ENCODE measurements around the gene PACSIN1. TPM values are rescaled to one million over a fixed set of nuclear protein-coding genes. Genes with fewer than 3 reads are reported as not detected.

The PACSIN1 gene
- total and polyA plus RNA-seq, 7 donors, result 0.11 to 0.17 (median 0.11) TPM; not detected in 4

- no peaks in the 10 kb centered on the region for H3K4me1 ChIP-seq
- DNase-seq (no peak), ATAC-seq (no peak)
- no peak overlapping the region for H3K27ac ChIP-seq
- TF ChIP-seq, protein P1, sequence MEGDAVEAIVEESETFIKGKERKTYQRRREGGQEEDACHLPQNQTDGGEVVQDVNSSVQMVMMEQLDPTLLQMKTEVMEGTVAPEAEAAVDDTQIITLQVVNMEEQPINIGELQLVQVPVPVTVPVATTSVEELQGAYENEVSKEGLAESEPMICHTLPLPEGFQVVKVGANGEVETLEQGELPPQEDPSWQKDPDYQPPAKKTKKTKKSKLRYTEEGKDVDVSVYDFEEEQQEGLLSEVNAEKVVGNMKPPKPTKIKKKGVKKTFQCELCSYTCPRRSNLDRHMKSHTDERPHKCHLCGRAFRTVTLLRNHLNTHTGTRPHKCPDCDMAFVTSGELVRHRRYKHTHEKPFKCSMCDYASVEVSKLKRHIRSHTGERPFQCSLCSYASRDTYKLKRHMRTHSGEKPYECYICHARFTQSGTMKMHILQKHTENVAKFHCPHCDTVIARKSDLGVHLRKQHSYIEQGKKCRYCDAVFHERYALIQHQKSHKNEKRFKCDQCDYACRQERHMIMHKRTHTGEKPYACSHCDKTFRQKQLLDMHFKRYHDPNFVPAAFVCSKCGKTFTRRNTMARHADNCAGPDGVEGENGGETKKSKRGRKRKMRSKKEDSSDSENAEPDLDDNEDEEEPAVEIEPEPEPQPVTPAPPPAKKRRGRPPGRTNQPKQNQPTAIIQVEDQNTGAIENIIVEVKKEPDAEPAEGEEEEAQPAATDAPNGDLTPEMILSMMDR (IDR thresholded peaks at IDR 0.05), result no peak
- intact Hi-C loops (cut with DNase I), result no loop called here
- H3K9me3 ChIP-seq, result no peaks in the 10 kb centered on the region
- no peak overlapping the region for H3K4me3 ChIP-seq
- no peaks in the 10 kb centered on the region for H3K36me3 ChIP-seq (ENCODE audit: insufficient read depth in 1 of 2, low read depth in 1 of 2)
- 77 to 83% (median 78%) methylated on average over 10 to 14 of the region's 14 CpGs for WGBS, 3 donors
- H3K27me3 ChIP-seq (ENCODE audit: insufficient read depth in 3 of 3, low read length in 2 of 3), result no peaks in the 10 kb centered on the region
Observed at GRCh38 chr6:34539181-34539580, 73.3 kb downstream of the PACSIN1 start.

- intact Hi-C loops (cut with DNase I), result no loop called here
- no peaks in the 10 kb centered on the region for H3K9me3 ChIP-seq
- H3K36me3 ChIP-seq (ENCODE audit: insufficient read depth in 1 of 2, low read depth in 1 of 2), result no peaks in the 10 kb centered on the region
- no peak for ATAC-seq
- WGBS, 3 donors, result 65 to 76% (median 65%) methylated on average over 5 of the region's 5 CpGs
- H3K4me3 ChIP-seq, result no peak overlapping the region
- TF ChIP-seq, protein P1 (IDR thresholded peaks at IDR 0.05), result no peak
- no peak for DNase-seq
- H3K27me3 ChIP-seq (ENCODE audit: insufficient read depth in 3 of 3, low read length in 2 of 3), result no peaks in the 10 kb centered on the region
- no peaks in the 10 kb centered on the region for H3K4me1 ChIP-seq
- no peak overlapping the region for H3K27ac ChIP-seq
Observed at GRCh38 chr6:34540222-34540621, 74.3 kb downstream of the PACSIN1 start.

GRCh38 chr6:34540841-34541240, 75.0 kb downstream of the PACSIN1 start:
- intact Hi-C loops (cut with DNase I), result no loop called here
- no peak overlapping the region for H3K27ac ChIP-seq
- no peaks in the 10 kb centered on the region for H3K36me3 ChIP-seq (ENCODE audit: insufficient read depth in 1 of 2, low read depth in 1 of 2)
- no peaks in the 10 kb centered on the region for H3K4me1 ChIP-seq
- no peaks in the 10 kb centered on the region for H3K9me3 ChIP-seq
- WGBS, 3 donors, result 94 to 97% (median 96%) methylated on average over 8 of the region's 8 CpGs
- H3K4me3 ChIP-seq, result no peak overlapping the region
- ATAC-seq, result no peak
- H3K27me3 ChIP-seq (ENCODE audit: insufficient read depth in 3 of 3, low read length in 2 of 3), result no peaks in the 10 kb centered on the region
- DNase-seq, result no peak
- TF ChIP-seq, protein P1 (IDR thresholded peaks at IDR 0.05), result no peak

DNA sequence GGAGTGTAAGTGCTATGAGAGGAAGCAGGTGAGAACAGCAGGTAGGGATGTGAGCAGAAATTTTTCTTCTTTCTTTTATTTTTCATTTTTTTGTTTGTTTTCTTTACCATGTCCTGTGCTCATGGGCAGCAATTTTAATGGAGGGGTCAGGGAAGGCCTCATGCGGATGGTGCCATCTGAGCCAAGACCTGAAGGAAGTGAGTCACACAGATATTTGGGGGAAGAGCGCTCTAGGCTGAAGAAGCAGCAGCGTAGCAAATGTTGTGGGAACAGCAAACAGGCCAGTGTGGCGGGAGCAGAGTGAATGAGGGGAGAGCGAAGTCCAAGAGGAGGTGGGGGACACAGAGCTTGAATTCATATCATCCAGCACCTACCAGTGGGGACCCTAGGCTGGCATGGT, 77.5 kb downstream of the PACSIN1 start:
- ATAC-seq (peak in 1 of 4 donors; percentile 36), DNase-seq (no peak)
- no peaks in the 10 kb centered on the region for H3K4me1 ChIP-seq
- WGBS, 3 donors, result 79 to 89% (median 81%) methylated on average over 5 of the region's 5 CpGs
- H3K4me3 ChIP-seq, result no peak overlapping the region
- H3K27ac ChIP-seq, result no peak overlapping the region
- no peaks in the 10 kb centered on the region for H3K36me3 ChIP-seq (ENCODE audit: insufficient read depth in 1 of 2, low read depth in 1 of 2)
- no peaks in the 10 kb centered on the region for H3K27me3 ChIP-seq (ENCODE audit: insufficient read depth in 3 of 3, low read length in 2 of 3)
- H3K9me3 ChIP-seq, result no peaks in the 10 kb centered on the region
- TF ChIP-seq, protein P1 (IDR thresholded peaks at IDR 0.05), result no peak
- intact Hi-C loops (cut with DNase I), result no loop called here

GRCh38 chr6:34544052-34544604, 78.3 kb downstream of the PACSIN1 start:
- DNase-seq (no peak), ATAC-seq (no peak)
- TF ChIP-seq, protein P1 (IDR thresholded peaks at IDR 0.05), result no peak
- no peak overlapping the region for H3K4me3 ChIP-seq
- H3K4me1 ChIP-seq, result no peaks in the 10 kb centered on the region
- no peaks in the 10 kb centered on the region for H3K27me3 ChIP-seq (ENCODE audit: insufficient read depth in 3 of 3, low read length in 2 of 3)
- no peaks in the 10 kb centered on the region for H3K9me3 ChIP-seq
- H3K27ac ChIP-seq, result no peak overlapping the region
- intact Hi-C loops (cut with DNase I), result no loop called here
- no peaks in the 10 kb centered on the region for H3K36me3 ChIP-seq (ENCODE audit: insufficient read depth in 1 of 2, low read depth in 1 of 2)
- 90 to 91% (median 90%) methylated on average over 26 to 27 of the region's 27 CpGs for WGBS, 3 donors

Data from psoas muscle (tissue), 8 donors.